ENCODE data around the gene ZNHIT6. TPM values are rescaled to one million over a fixed set of nuclear protein-coding genes. Genes with fewer than 3 reads are reported as not detected.

ZNHIT6 gene
- total and polyA plus RNA-seq, 2 of the 8 experiments (the other 6 are each of a cell fraction or from before 2014, with no cell fraction given), result 5.9 to 17.2 TPM

DNA sequence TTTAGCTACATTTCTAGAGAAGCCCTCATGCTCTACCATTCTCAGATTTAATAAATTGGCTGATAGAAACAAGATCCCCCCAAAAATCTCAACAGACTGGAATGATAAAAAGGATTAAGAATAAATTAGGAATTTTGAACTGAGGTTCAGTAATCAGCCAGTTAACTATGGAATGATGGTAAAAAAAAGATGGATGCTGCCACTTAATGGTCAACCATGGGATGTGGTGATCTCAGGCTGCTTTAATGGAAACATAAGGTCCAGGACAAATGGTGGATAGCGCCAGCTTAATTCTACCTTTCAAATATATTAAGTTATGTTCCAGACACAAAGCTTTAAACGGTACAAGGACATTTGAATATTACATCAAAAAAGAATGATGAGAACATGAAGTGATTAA, 77.7 kb downstream of the ZNHIT6 start (continued):
- TF ChIP-seq EZH2 (IDR thresholded peaks at IDR 0.05; ENCODE audit: low read depth, low read length, severe bottlenecking), result no peak
